Vagina (tissue), 2 donors: ENCODE results near the gene FAM171A1.

ENCODE experiments used
- POLR2AphosphoS5 ChIP-seq, 2 donors: sonication (generic); formaldehyde crosslinking; IDR thresholded peaks; one replicate each; pipeline ENCODE4 v1.9.0; 2017; ENCODE audit warnings: antibody characterized with exemption in 2 of 2, mild to moderate bottlenecking in 2 of 2, low read depth in 1 of 2; ENCODE audit not compliant: insufficient read depth in 1 of 2
- TF ChIP-seq, protein P1 (sequence below), 3 experiments: fragments of 450-650 bp in 2 of 3; fragments of 200-600 bp in 1 of 3; sonication (generic) in 1 of 3; IDR thresholded peaks; one replicate each; pipeline ENCODE4 v1.5.1; 2017 to 2019; ENCODE audit warnings: antibody characterized with exemption in 3 of 3, mild to moderate bottlenecking in 2 of 3, moderate library complexity in 2 of 3

DNA sequence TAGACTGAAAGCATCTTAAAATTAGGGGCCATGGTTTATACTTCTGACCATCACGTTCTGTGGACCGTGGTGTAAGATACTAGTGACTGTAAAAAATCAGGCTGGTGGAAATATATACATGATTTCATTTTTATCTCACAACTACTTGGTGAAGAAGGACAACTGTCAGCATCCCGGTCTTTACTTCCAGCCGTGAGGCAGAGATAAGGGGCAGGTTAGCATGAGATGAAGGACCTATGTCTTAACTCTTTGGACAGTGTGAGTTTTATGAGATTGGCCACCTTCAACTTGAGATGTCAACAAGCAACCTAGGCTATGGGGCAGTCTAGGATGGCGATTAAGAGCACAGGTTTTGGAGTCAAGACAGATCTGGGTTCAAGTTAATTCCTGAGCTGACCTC lies 37.5 kb upstream of the FAM171A1 start:
- TF ChIP-seq, protein P1, sequence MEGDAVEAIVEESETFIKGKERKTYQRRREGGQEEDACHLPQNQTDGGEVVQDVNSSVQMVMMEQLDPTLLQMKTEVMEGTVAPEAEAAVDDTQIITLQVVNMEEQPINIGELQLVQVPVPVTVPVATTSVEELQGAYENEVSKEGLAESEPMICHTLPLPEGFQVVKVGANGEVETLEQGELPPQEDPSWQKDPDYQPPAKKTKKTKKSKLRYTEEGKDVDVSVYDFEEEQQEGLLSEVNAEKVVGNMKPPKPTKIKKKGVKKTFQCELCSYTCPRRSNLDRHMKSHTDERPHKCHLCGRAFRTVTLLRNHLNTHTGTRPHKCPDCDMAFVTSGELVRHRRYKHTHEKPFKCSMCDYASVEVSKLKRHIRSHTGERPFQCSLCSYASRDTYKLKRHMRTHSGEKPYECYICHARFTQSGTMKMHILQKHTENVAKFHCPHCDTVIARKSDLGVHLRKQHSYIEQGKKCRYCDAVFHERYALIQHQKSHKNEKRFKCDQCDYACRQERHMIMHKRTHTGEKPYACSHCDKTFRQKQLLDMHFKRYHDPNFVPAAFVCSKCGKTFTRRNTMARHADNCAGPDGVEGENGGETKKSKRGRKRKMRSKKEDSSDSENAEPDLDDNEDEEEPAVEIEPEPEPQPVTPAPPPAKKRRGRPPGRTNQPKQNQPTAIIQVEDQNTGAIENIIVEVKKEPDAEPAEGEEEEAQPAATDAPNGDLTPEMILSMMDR (IDR thresholded peaks at IDR 0.05), result no peak
- no peak for TF ChIP-seq POLR2AphosphoS5 (IDR thresholded peaks at IDR 0.05; ENCODE audit: insufficient read depth in 1 of 2, low read depth in 1 of 2)
